ENCODE results near the gene FARSB. TPM values are rescaled to one million over a fixed set of nuclear protein-coding genes. Genes with fewer than 3 reads are reported as not detected.

The FARSB gene
- total RNA-seq, 1 donor from 2014 or later = 23.1 TPM

GRCh38 chr2:222641336-222641735, 14.6 kb downstream of the FARSB start:
- TF ChIP-seq CTCF (IDR thresholded peaks at IDR 0.05; ENCODE audit: insufficient read depth, low read depth, low read length) = no peak
- TF ChIP-seq EZH2 (IDR thresholded peaks at IDR 0.05; ENCODE audit: insufficient read depth, low read length) = no peak
- Histone ChIP-seq H3K9me3 (ENCODE audit: insufficient read depth, low read depth, low read length) (no peaks in the 10 kb centered on the region), H3K4me3 (ENCODE audit: insufficient read depth, low read depth, low read length) (no peak overlapping the region), H2AFZ (ENCODE audit: low read depth, low read length) (no peak overlapping the region), H3K4me2 (ENCODE audit: low read length) (no peak overlapping the region), H4K20me1 (ENCODE audit: insufficient read depth, low read length) (peaks cover 3% of the 10 kb centered on the region), H3K27me3 (ENCODE audit: insufficient read depth, low read length) (no peaks in the 10 kb centered on the region), H3K4me1 (ENCODE audit: insufficient read depth, low read length) (no peaks in the 10 kb centered on the region), H3K27ac (ENCODE audit: low read depth, low read length) (no peak overlapping the region), H3K79me2 (ENCODE audit: insufficient read depth, low read length) (peaks cover 14% of the 10 kb centered on the region), H3K36me3 (ENCODE audit: insufficient read depth, low read length) (peaks cover 27% of the 10 kb centered on the region), H3K9ac (ENCODE audit: low read length) (no peak overlapping the region)
- H3K4me1 Mint-ChIP-seq (ENCODE audit: low read depth, unreplicated experiment) = peaks cover 2% of the 10 kb centered on the region
- peak; percentile 49 for DNase-seq (ENCODE audit: low read depth)
- H3K27me3 Mint-ChIP-seq (ENCODE audit: low read depth, unreplicated experiment) = no peaks in the 10 kb centered on the region
- H3K36me3 Mint-ChIP-seq (ENCODE audit: low read depth, unreplicated experiment) = peaks cover 13% of the 10 kb centered on the region
- no peaks in the 10 kb centered on the region for H3K9me3 Mint-ChIP-seq (ENCODE audit: unreplicated experiment)
- H3K4me3 Mint-ChIP-seq (ENCODE audit: unreplicated experiment) = no peak overlapping the region
- no peak overlapping the region for H3K27ac Mint-ChIP-seq (ENCODE audit: unreplicated experiment)
- FAIRE-seq = no peak

- Histone ChIP-seq H3K79me2 (ENCODE audit: insufficient read depth, low read length) (no peaks in the 10 kb centered on the region), H4K20me1 (ENCODE audit: insufficient read depth, low read length) (peaks cover 3% of the 10 kb centered on the region), H3K4me1 (ENCODE audit: insufficient read depth, low read length) (no peaks in the 10 kb centered on the region), H3K4me3 (ENCODE audit: insufficient read depth, low read depth, low read length) (no peak overlapping the region), H3K27ac (ENCODE audit: low read depth, low read length) (no peak overlapping the region), H2AFZ (ENCODE audit: low read depth, low read length) (no peak overlapping the region), H3K27me3 (ENCODE audit: insufficient read depth, low read length) (no peaks in the 10 kb centered on the region), H3K9ac (ENCODE audit: low read length) (no peak overlapping the region), H3K36me3 (ENCODE audit: insufficient read depth, low read length) (peaks cover 40% of the 10 kb centered on the region), H3K4me2 (ENCODE audit: low read length) (no peak overlapping the region), H3K9me3 (ENCODE audit: insufficient read depth, low read depth, low read length) (no peaks in the 10 kb centered on the region)
- H3K36me3 Mint-ChIP-seq (ENCODE audit: low read depth, unreplicated experiment) = peaks cover 22% of the 10 kb centered on the region
- FAIRE-seq (no peak), DNase-seq (ENCODE audit: low read depth) (no peak)
- no peaks in the 10 kb centered on the region for H3K9me3 Mint-ChIP-seq (ENCODE audit: unreplicated experiment)
- H3K27ac Mint-ChIP-seq (ENCODE audit: unreplicated experiment) = no peak overlapping the region
- TF ChIP-seq EZH2 (IDR thresholded peaks at IDR 0.05; ENCODE audit: insufficient read depth, low read length) (no peak), CTCF (IDR thresholded peaks at IDR 0.05; ENCODE audit: insufficient read depth, low read depth, low read length) (no peak)
- H3K4me3 Mint-ChIP-seq (ENCODE audit: unreplicated experiment) = no peak overlapping the region
- H3K4me1 Mint-ChIP-seq (ENCODE audit: low read depth, unreplicated experiment) = peaks cover 2% of the 10 kb centered on the region
- no peaks in the 10 kb centered on the region for H3K27me3 Mint-ChIP-seq (ENCODE audit: low read depth, unreplicated experiment)
These were observed 18.8 kb downstream of the FARSB start for GRCh38 chr2:222637067-222637466.

- Mint-ChIP-seq H3K27me3 (ENCODE audit: low read depth, unreplicated experiment) (no peaks in the 10 kb centered on the region), H3K27ac (ENCODE audit: unreplicated experiment) (no peak overlapping the region), H3K9me3 (ENCODE audit: unreplicated experiment) (no peaks in the 10 kb centered on the region), H3K4me3 (ENCODE audit: unreplicated experiment) (no peak overlapping the region), H3K36me3 (ENCODE audit: low read depth, unreplicated experiment) (peaks cover 22% of the 10 kb centered on the region), H3K4me1 (ENCODE audit: low read depth, unreplicated experiment) (no peaks in the 10 kb centered on the region)
- Histone ChIP-seq H3K9ac (ENCODE audit: low read length) (no peak overlapping the region), H3K4me1 (ENCODE audit: insufficient read depth, low read length) (no peaks in the 10 kb centered on the region), H3K4me2 (ENCODE audit: low read length) (no peak overlapping the region), H3K36me3 (ENCODE audit: insufficient read depth, low read length) (peaks cover 43% of the 10 kb centered on the region), H2AFZ (ENCODE audit: low read depth, low read length) (no peak overlapping the region), H3K9me3 (ENCODE audit: insufficient read depth, low read depth, low read length) (no peaks in the 10 kb centered on the region), H3K79me2 (ENCODE audit: insufficient read depth, low read length) (no peaks in the 10 kb centered on the region), H3K27ac (ENCODE audit: low read depth, low read length) (no peak overlapping the region), H4K20me1 (ENCODE audit: insufficient read depth, low read length) (peaks cover 3% of the 10 kb centered on the region), H3K4me3 (ENCODE audit: insufficient read depth, low read depth, low read length) (no peak overlapping the region), H3K27me3 (ENCODE audit: insufficient read depth, low read length) (no peaks in the 10 kb centered on the region)
- no peak for DNase-seq (ENCODE audit: low read depth)
- FAIRE-seq = no peak
- TF ChIP-seq EZH2 (IDR thresholded peaks at IDR 0.05; ENCODE audit: insufficient read depth, low read length) (no peak), CTCF (IDR thresholded peaks at IDR 0.05; ENCODE audit: insufficient read depth, low read depth, low read length) (no peak)
These were observed 20.6 kb downstream of the FARSB start for GRCh38 chr2:222635295-222635694.
